Mucosa of stomach (tissue), 1 donor: Measurements from ENCODE around the gene CROCC2.

ENCODE experiments used
- H3K27me3 ChIP-seq: one replicate; pipeline ENCODE4 v1.7.0; 2013; ENCODE audit warnings: mild to moderate bottlenecking, low read length; ENCODE audit not compliant: control insufficient read depth, insufficient read depth
- H3K36me3 ChIP-seq: one replicate; pipeline ENCODE4 v1.7.0; 2013; ENCODE audit warnings: low read length; ENCODE audit not compliant: control insufficient read depth, insufficient read depth
- H3K4me1 ChIP-seq: one replicate; pipeline ENCODE4 v1.7.0; 2013; ENCODE audit warnings: mild to moderate bottlenecking, low read length; ENCODE audit not compliant: control insufficient read depth, insufficient read depth
- H3K4me3 ChIP-seq: one replicate; pipeline ENCODE4 v1.7.0; 2013; ENCODE audit warnings: low read length
- H3K9ac ChIP-seq: one replicate; pipeline ENCODE4 v1.7.0; 2013; ENCODE audit warnings: mild to moderate bottlenecking, low read length, moderate library complexity
- H3K9me3 ChIP-seq: one replicate; pipeline ENCODE4 v1.7.0; 2013; ENCODE audit warnings: mild to moderate bottlenecking, low read length, moderate library complexity; ENCODE audit not compliant: control insufficient read depth
- donor health status: Pancreatic carcinoma.

The CROCC2 gene

GRCh38 chr2:240965296-240965904, 59.3 kb downstream of the CROCC2 start:
- H3K9me3 ChIP-seq = no peaks in the 10 kb centered on the region
- no peaks in the 10 kb centered on the region for H3K36me3 ChIP-seq
- H3K9ac ChIP-seq = no peak overlapping the region
- H3K27me3 ChIP-seq = no peaks in the 10 kb centered on the region
- peaks cover under 1% of the 10 kb centered on the region for H3K4me1 ChIP-seq
- H3K4me3 ChIP-seq = no peak overlapping the region

GRCh38 chr2:240965905-240966456, 59.8 kb downstream of the CROCC2 start:
- Histone ChIP-seq H3K4me3 (no peak overlapping the region), H3K9ac (no peak overlapping the region), H3K36me3 (no peaks in the 10 kb centered on the region), H3K4me1 (no peaks in the 10 kb centered on the region), H3K27me3 (no peaks in the 10 kb centered on the region), H3K9me3 (no peaks in the 10 kb centered on the region)

GRCh38 chr2:240966457-240966905, 60.3 kb downstream of the CROCC2 start:
- Histone ChIP-seq H3K9ac (no peak overlapping the region), H3K4me1 (no peaks in the 10 kb centered on the region), H3K36me3 (no peaks in the 10 kb centered on the region), H3K4me3 (no peak overlapping the region), H3K27me3 (no peaks in the 10 kb centered on the region), H3K9me3 (no peaks in the 10 kb centered on the region)

- no peaks in the 10 kb centered on the region for H3K4me1 ChIP-seq
- H3K9ac ChIP-seq = no peak overlapping the region
- no peak overlapping the region for H3K4me3 ChIP-seq
- H3K9me3 ChIP-seq = no peaks in the 10 kb centered on the region
- no peaks in the 10 kb centered on the region for H3K27me3 ChIP-seq
- H3K36me3 ChIP-seq = no peaks in the 10 kb centered on the region
Observed at GRCh38 chr2:240966906-240967680, 61.0 kb downstream of the CROCC2 start.

GRCh38 chr2:240967681-240968621, 61.8 kb downstream of the CROCC2 start:
- peaks cover 2% of the 10 kb centered on the region for H3K27me3 ChIP-seq

GRCh38 chr2:240968731-240969624, 62.8 kb downstream of the CROCC2 start:
- no peaks in the 10 kb centered on the region for H3K9me3 ChIP-seq
- peaks cover 13% of the 10 kb centered on the region for H3K4me1 ChIP-seq
- H3K27me3 ChIP-seq = peaks cover 4% of the 10 kb centered on the region
- no peak overlapping the region for H3K4me3 ChIP-seq
- H3K9ac ChIP-seq = no peak overlapping the region
- H3K36me3 ChIP-seq = no peaks in the 10 kb centered on the region

More at GRCh38 chr2:240967681-240968621, 61.8 kb downstream of the CROCC2 start:
- no peak overlapping the region for H3K4me3 ChIP-seq
- H3K4me1 ChIP-seq = peaks cover 7% of the 10 kb centered on the region
- no peak overlapping the region for H3K9ac ChIP-seq
- no peaks in the 10 kb centered on the region for H3K9me3 ChIP-seq
- H3K36me3 ChIP-seq = no peaks in the 10 kb centered on the region

GRCh38 chr2:240970104-240970503, 64.0 kb downstream of the CROCC2 start:
- Histone ChIP-seq H3K4me3 (no peak overlapping the region), H3K36me3 (no peaks in the 10 kb centered on the region), H3K4me1 (peaks cover 13% of the 10 kb centered on the region), H3K9me3 (no peaks in the 10 kb centered on the region), H3K9ac (no peak overlapping the region), H3K27me3 (peaks cover 9% of the 10 kb centered on the region)

- peaks cover 13% of the 10 kb centered on the region for H3K4me1 ChIP-seq
Observed at GRCh38 chr2:240970816-240971215, 64.7 kb downstream of the CROCC2 start.

GRCh38 chr2:240972201-240972600, 66.1 kb downstream of the CROCC2 start:
- Histone ChIP-seq H3K9me3 (no peaks in the 10 kb centered on the region), H3K4me3 (no peak overlapping the region), H3K27me3 (peaks cover 14% of the 10 kb centered on the region), H3K4me1 (peaks cover 13% of the 10 kb centered on the region), H3K9ac (no peak overlapping the region), H3K36me3 (no peaks in the 10 kb centered on the region)

More at GRCh38 chr2:240970816-240971215, 64.7 kb downstream of the CROCC2 start:
- Histone ChIP-seq H3K9me3 (no peaks in the 10 kb centered on the region), H3K36me3 (no peaks in the 10 kb centered on the region), H3K4me3 (no peak overlapping the region), H3K27me3 (peaks cover 14% of the 10 kb centered on the region), H3K9ac (no peak overlapping the region)

GRCh38 chr2:240972636-240973521, 66.7 kb downstream of the CROCC2 start:
- Histone ChIP-seq H3K36me3 (no peaks in the 10 kb centered on the region), H3K9me3 (no peaks in the 10 kb centered on the region), H3K4me3 (no peak overlapping the region), H3K4me1 (peaks cover 13% of the 10 kb centered on the region), H3K27me3 (peaks cover 14% of the 10 kb centered on the region), H3K9ac (peak overlapping the region; percentile 25)
